ENCODE results near the gene SH3RF3. TPM values are rescaled to one million over a fixed set of nuclear protein-coding genes. Genes with fewer than 3 reads are reported as not detected.
"Not testable (repeated sequence)": the region's sequence is repeated elsewhere in the genome, so short reads cannot be mapped to it uniquely, and the experiment has no call there.

Gene SH3RF3
- total RNA-seq, 1 donor from 2014 or later: 8.0 TPM

- intact Hi-C loops (cut with DNase I): no loop called here
- no peak for ATAC-seq
- DNase-seq (ENCODE audit: missing footprints): no peak
These were observed 89.8 kb downstream of the SH3RF3 start for GRCh38 chr2:109218792-109219126.

GRCh38 chr2:109220860-109221259, 91.9 kb downstream of the SH3RF3 start:
- intact Hi-C loops (cut with DNase I): no loop called here
- no peak for DNase-seq (ENCODE audit: missing footprints)
- ATAC-seq: no peak

GRCh38 chr2:109221316-109221715, 92.3 kb downstream of the SH3RF3 start:
- DNase-seq (ENCODE audit: missing footprints): not testable (repeated sequence)

GRCh38 chr2:109222422-109222821, 93.4 kb downstream of the SH3RF3 start:
- intact Hi-C loops (cut with DNase I): no loop called here
- ATAC-seq (no peak), DNase-seq (ENCODE audit: missing footprints) (no peak)

More at GRCh38 chr2:109221316-109221715, 92.3 kb downstream of the SH3RF3 start:
- ATAC-seq; intact Hi-C loops (cut with DNase I): not testable (repeated sequence)

- peak; percentile 39 for ATAC-seq
- intact Hi-C loops (cut with DNase I): no loop called here
These were observed 93.9 kb downstream of the SH3RF3 start for GRCh38 chr2:109222825-109223471.

GRCh38 chr2:109223490-109223889, 94.5 kb downstream of the SH3RF3 start:
- no peak for ATAC-seq
- no peak for DNase-seq (ENCODE audit: missing footprints)
- intact Hi-C loops (cut with DNase I): no loop called here

More at GRCh38 chr2:109222825-109223471, 93.9 kb downstream of the SH3RF3 start:
- no peak for DNase-seq (ENCODE audit: missing footprints)

GRCh38 chr2:109224341-109224740, 95.3 kb downstream of the SH3RF3 start:
- DNase-seq (ENCODE audit: missing footprints); intact Hi-C loops (cut with DNase I): not testable (repeated sequence)

GRCh38 chr2:109225170-109225782, 96.3 kb downstream of the SH3RF3 start:
- ATAC-seq: no peak
- intact Hi-C loops (cut with DNase I): no loop called here
- DNase-seq (ENCODE audit: missing footprints): no peak

More at GRCh38 chr2:109224341-109224740, 95.3 kb downstream of the SH3RF3 start:
- ATAC-seq: not testable (repeated sequence)

- ATAC-seq: no peak
These were observed 97.1 kb downstream of the SH3RF3 start for GRCh38 chr2:109226128-109226527.

GRCh38 chr2:109226622-109227021, 97.6 kb downstream of the SH3RF3 start:
- intact Hi-C loops (cut with DNase I): no loop called here
- DNase-seq (ENCODE audit: missing footprints) (no peak), ATAC-seq (no peak)

More at GRCh38 chr2:109226128-109226527, 97.1 kb downstream of the SH3RF3 start:
- DNase-seq (ENCODE audit: missing footprints): no peak
- intact Hi-C loops (cut with DNase I): no loop called here

GRCh38 chr2:109229094-109229675, 100.2 kb downstream of the SH3RF3 start:
- DNase-seq (ENCODE audit: missing footprints) (no peak), ATAC-seq (no peak)
- intact Hi-C loops (cut with DNase I): no loop called here

- ATAC-seq (peak; percentile 77), DNase-seq (ENCODE audit: missing footprints) (no peak)
- intact Hi-C loops (cut with DNase I): no loop called here
These were observed 102.0 kb downstream of the SH3RF3 start for GRCh38 chr2:109230941-109231420.

- DNase-seq (ENCODE audit: missing footprints): no peak
- ATAC-seq: no peak
- intact Hi-C loops (cut with DNase I): no loop called here
These were observed 102.4 kb downstream of the SH3RF3 start for GRCh38 chr2:109231428-109231827.

- intact Hi-C loops (cut with DNase I): no loop called here
- no peak for DNase-seq (ENCODE audit: missing footprints)
- no peak for ATAC-seq
These were observed 103.1 kb downstream of the SH3RF3 start for GRCh38 chr2:109231996-109232705.

GRCh38 chr2:109232909-109233308, 103.9 kb downstream of the SH3RF3 start:
- intact Hi-C loops (cut with DNase I): no loop called here
- ATAC-seq: no peak
- no peak for DNase-seq (ENCODE audit: missing footprints)

- ATAC-seq (no peak), DNase-seq (ENCODE audit: missing footprints) (no peak)
- intact Hi-C loops (cut with DNase I): no loop called here
These were observed 104.6 kb downstream of the SH3RF3 start for GRCh38 chr2:109233643-109234042.

GRCh38 chr2:109234355-109234754, 105.3 kb downstream of the SH3RF3 start:
- DNase-seq (ENCODE audit: missing footprints) (no peak), ATAC-seq (no peak)
- intact Hi-C loops (cut with DNase I): no loop called here

GRCh38 chr2:109236147-109236546, 107.1 kb downstream of the SH3RF3 start:
- DNase-seq (ENCODE audit: missing footprints) (no peak), ATAC-seq (no peak)
- intact Hi-C loops (cut with DNase I): no loop called here

GRCh38 chr2:109237792-109238191, 108.8 kb downstream of the SH3RF3 start:
- DNase-seq (ENCODE audit: missing footprints) (no peak), ATAC-seq (no peak)
- intact Hi-C loops (cut with DNase I): loop anchor here (1.0 kb wide), 1 partner anchor 31 kb away; no protein-coding TSS in a partner anchor

Data from Right ventricle myocardium inferior (tissue), 1 donor.